ENCODE measurements around the gene RNF25. TPM values are rescaled to one million over a fixed set of nuclear protein-coding genes. Genes with fewer than 3 reads are reported as not detected.
A peak's percentile ranks its signal among the peaks of the same experiment; 100 is the strongest.

Gene RNF25
- total RNA-seq, 1 experiment from 2014 or later = 32.1 TPM

- Histone ChIP-seq H3K27me3 (replicated peaks; ENCODE audit: control insufficient read depth, insufficient read depth, low read length) (no peaks in the 10 kb centered on the region), H3K36me3 (ENCODE audit: control insufficient read depth, insufficient read depth, low read length) (no peaks in the 10 kb centered on the region), H3K9me3 (no peaks in the 10 kb centered on the region), H3K4me3 (ENCODE audit: low read depth, low read length) (no peak overlapping the region), H3K4me1 (no peaks in the 10 kb centered on the region)
- no peaks in the 10 kb centered on the region for H3K4me1 Mint-ChIP-seq (ENCODE audit: low read depth, unreplicated experiment)
- ChIA-PET CTCF (no interaction called here), POLR2A (no interaction called here)
- no peaks in the 10 kb centered on the region for H3K27me3 Mint-ChIP-seq (ENCODE audit: insufficient read depth, unreplicated experiment)
- H3K9me3 Mint-ChIP-seq (ENCODE audit: unreplicated experiment) = no peaks in the 10 kb centered on the region
- no peak for DNase-seq
- intact Hi-C loops (cut with micrococcal nuclease; ENCODE audit: unreplicated experiment) = no loop called here
- BruUV-seq (replicated peaks) = no TSS peak
- TF ChIP-seq CTCF (IDR thresholded peaks at IDR 0.05; ENCODE audit: insufficient read depth in 1 of 2, low read depth in 1 of 2, low read length in 1 of 2, severe bottlenecking in 1 of 2, unreplicated experiment in 1 of 2) = no peak
- peaks cover 7% of the 10 kb centered on the region for H3K36me3 Mint-ChIP-seq (ENCODE audit: insufficient read depth, unreplicated experiment)
- no peak overlapping the region for H3K4me3 Mint-ChIP-seq (ENCODE audit: unreplicated experiment)
- H3K27ac Mint-ChIP-seq (ENCODE audit: unreplicated experiment) = no peak overlapping the region
Measured at GRCh38 chr2:218679119-218679518, 7.3 kb upstream of the RNF25 start.

- POLR2A ChIA-PET = interaction anchor here (1.2 to 2.3 kb wide), 2 partner anchors 12 to 189 kb away, joined by 3 to 43 read pairs; partner anchors contain the start of genes BCS1L and ZNF142
- H3K36me3 ChIP-seq (ENCODE audit: control insufficient read depth, insufficient read depth, low read length) = no peaks in the 10 kb centered on the region
- H3K4me1 Mint-ChIP-seq (ENCODE audit: low read depth, unreplicated experiment) = peaks cover 11% of the 10 kb centered on the region
- peak overlapping the region; percentile 96 for H3K4me3 Mint-ChIP-seq (ENCODE audit: unreplicated experiment)
- H3K9me3 Mint-ChIP-seq (ENCODE audit: unreplicated experiment) = no peaks in the 10 kb centered on the region
- CTCF ChIA-PET = interaction anchor here (0.6 to 4.4 kb wide), 4 partner anchors 12 to 275 kb away, joined by 3 to 20 read pairs (median 13); partner anchors contain the start of genes BCS1L and ZNF142
- H3K27me3 Mint-ChIP-seq (ENCODE audit: insufficient read depth, unreplicated experiment) = no peaks in the 10 kb centered on the region
- H3K9me3 ChIP-seq = no peaks in the 10 kb centered on the region
- no peaks in the 10 kb centered on the region for H3K27me3 ChIP-seq (replicated peaks; ENCODE audit: control insufficient read depth, insufficient read depth, low read length)
- no peak for TF ChIP-seq CTCF (IDR thresholded peaks at IDR 0.05; ENCODE audit: insufficient read depth in 1 of 2, low read depth in 1 of 2, low read length in 1 of 2, severe bottlenecking in 1 of 2, unreplicated experiment in 1 of 2)
- no peak for DNase-seq
- H3K4me1 ChIP-seq = peaks cover 11% of the 10 kb centered on the region; the same call in 1 of the 2 replicates
- H3K36me3 Mint-ChIP-seq (ENCODE audit: insufficient read depth, unreplicated experiment) = peaks cover 35% of the 10 kb centered on the region
- H3K4me3 ChIP-seq (ENCODE audit: low read depth, low read length) = peak overlapping the region; percentile 86
- peak overlapping the region; percentile 91 for H3K27ac Mint-ChIP-seq (ENCODE audit: unreplicated experiment)
- BruUV-seq (replicated peaks) = TSS peak; percentile 79
- intact Hi-C loops (cut with micrococcal nuclease; ENCODE audit: unreplicated experiment) = no loop called here
Measured at GRCh38 chr2:218671097-218671653, 627 bp downstream of the RNF25 start.

- no peaks in the 10 kb centered on the region for H3K9me3 ChIP-seq
- no peaks in the 10 kb centered on the region for H3K4me1 ChIP-seq
- no TSS peak for BruUV-seq (replicated peaks)
- H3K36me3 ChIP-seq (ENCODE audit: control insufficient read depth, insufficient read depth, low read length) = peaks cover 4% of the 10 kb centered on the region
- no peak for TF ChIP-seq CTCF (IDR thresholded peaks at IDR 0.05; ENCODE audit: insufficient read depth in 1 of 2, low read depth in 1 of 2, low read length in 1 of 2, severe bottlenecking in 1 of 2, unreplicated experiment in 1 of 2)
- Mint-ChIP-seq H3K36me3 (ENCODE audit: insufficient read depth, unreplicated experiment) (peaks cover 75% of the 10 kb centered on the region), H3K4me3 (ENCODE audit: unreplicated experiment) (no peak overlapping the region), H3K4me1 (ENCODE audit: low read depth, unreplicated experiment) (peaks cover 8% of the 10 kb centered on the region), H3K9me3 (ENCODE audit: unreplicated experiment) (no peaks in the 10 kb centered on the region), H3K27me3 (ENCODE audit: insufficient read depth, unreplicated experiment) (no peaks in the 10 kb centered on the region), H3K27ac (ENCODE audit: unreplicated experiment) (no peak overlapping the region)
- H3K4me3 ChIP-seq (ENCODE audit: low read depth, low read length) = no peak overlapping the region
- H3K27me3 ChIP-seq (replicated peaks; ENCODE audit: control insufficient read depth, insufficient read depth, low read length) = no peaks in the 10 kb centered on the region
- intact Hi-C loops (cut with micrococcal nuclease; ENCODE audit: unreplicated experiment) = no loop called here
- ChIA-PET POLR2A (no interaction called here), CTCF (no interaction called here)
- no peak for DNase-seq
Measured at GRCh38 chr2:218664653-218665052, 7.1 kb downstream of the RNF25 start.

All from Caco-2 (cell line).